Loucy (cell line): ENCODE measurements around the gene RPTOR.

Experiments
- H2AFZ ChIP-seq: fragments of 200-600 bp; sonication (generic); 2 replicates; pipeline ENCODE4 v1.6.0; 2016; ENCODE audit warnings: antibody characterized with exemption, mild to moderate bottlenecking, low read length, moderate library complexity
- H3F3A ChIP-seq: fragments of 200-600 bp; 2 replicates; pipeline ENCODE4 v1.6.0; 2016; ENCODE audit warnings: antibody characterized with exemption, low read depth, mild to moderate bottlenecking
- H3K27me3 ChIP-seq: fragments of 200-600 bp; sonication (generic); 2 replicates; pipeline ENCODE4 v1.6.1; 2014; ENCODE audit warnings: low read length, mild to moderate bottlenecking; ENCODE audit not compliant: insufficient read depth, poor library complexity, severe bottlenecking
- H3K36me3 ChIP-seq: fragments of 200-600 bp; sonication (generic); 2 replicates; pipeline ENCODE4 v1.6.1; 2016; ENCODE audit warnings: low read length; ENCODE audit not compliant: insufficient read depth
- H3K4me1 ChIP-seq: fragments of 200-600 bp; sonication (generic); 2 replicates; pipeline ENCODE4 v1.5.1; 2014; ENCODE audit warnings: low read length, mild to moderate bottlenecking; ENCODE audit not compliant: insufficient read depth, poor library complexity, severe bottlenecking
- H3K4me2 ChIP-seq: fragments of 200-600 bp; sonication (generic); 2 replicates; pipeline ENCODE4 v1.6.0; 2014; ENCODE audit warnings: antibody characterized with exemption, low read length, low read depth, mild to moderate bottlenecking; ENCODE audit not compliant: poor library complexity, severe bottlenecking
- H3K4me3 ChIP-seq: fragments of 200-600 bp; sonication (generic); 2 replicates; pipeline ENCODE4 v1.5.1; 2014; ENCODE audit warnings: low read length, mild to moderate bottlenecking, mixed read lengths; ENCODE audit not compliant: poor library complexity, severe bottlenecking
- H3K79me2 ChIP-seq: fragments of 200-600 bp; sonication (generic); 2 replicates; pipeline ENCODE4 v1.6.1; 2014; ENCODE audit warnings: low read length; ENCODE audit not compliant: insufficient read depth
- H3K9ac ChIP-seq: fragments of 200-600 bp; sonication (generic); 2 replicates; pipeline ENCODE4 v1.6.0; 2014; ENCODE audit warnings: mild to moderate bottlenecking, low read depth, low read length, moderate library complexity; ENCODE audit not compliant: poor library complexity, severe bottlenecking
- H3K9me2 ChIP-seq: fragments of 200-600 bp; sonication (generic); replicated peaks from 2 replicates; pipeline ENCODE4 v1.6.1; 2016; ENCODE audit warnings: low read depth, low read length, mixed read lengths
- H3K9me3 ChIP-seq: fragments of 200-600 bp; sonication (generic); 2 replicates; pipeline ENCODE4 v1.6.1; 2014; ENCODE audit warnings: mild to moderate bottlenecking, antibody characterized with exemption, low read length, low read depth; ENCODE audit not compliant: insufficient read depth
- H4K20me1 ChIP-seq: fragments of 200-600 bp; sonication (generic); 2 replicates; pipeline ENCODE4 v1.6.0; 2014; ENCODE audit warnings: antibody characterized with exemption, low read length, mild to moderate bottlenecking; ENCODE audit not compliant: insufficient read depth, poor library complexity, severe bottlenecking
- CTCF ChIP-seq: fragments of 200-600 bp; sonication (generic); conservative IDR thresholded peaks from 2 replicates; pipeline ENCODE4 v1.5.1; 2014; ENCODE audit warnings: mild to moderate bottlenecking, antibody characterized with exemption, low read length
- EZH2phosphoT487 ChIP-seq: fragments of 200-600 bp; IDR thresholded peaks from 2 replicates; pipeline ENCODE4 v1.6.1; 2018; ENCODE audit warnings: antibody characterized with exemption, mild to moderate bottlenecking, moderate library complexity, borderline replicate concordance

Gene RPTOR

GRCh38 chr17:80912476-80912875 is 367.8 kb downstream of the RPTOR start:
- H3K36me3 ChIP-seq, result peaks cover 23% of the 10 kb centered on the region; the same call in 1 of the 2 replicates
- H3K9me2 ChIP-seq, result no peaks in the 10 kb centered on the region
- TF ChIP-seq EZH2phosphoT487 (no peak), CTCF (no peak)
- no peak overlapping the region for H3K9ac ChIP-seq
- H3K4me2 ChIP-seq, result no peak overlapping the region
- H3K79me2 ChIP-seq, result no peaks in the 10 kb centered on the region
- peaks cover 4% of the 10 kb centered on the region; the same call in 1 of the 2 replicates for H3K9me3 ChIP-seq
- peaks cover 10% of the 10 kb centered on the region for H3K4me1 ChIP-seq
- H4K20me1 ChIP-seq, result no peaks in the 10 kb centered on the region
- no peaks in the 10 kb centered on the region for H3K27me3 ChIP-seq
- no peak overlapping the region for H3K4me3 ChIP-seq
- no peaks in the 10 kb centered on the region for H3F3A ChIP-seq
- no peak overlapping the region for H2AFZ ChIP-seq

- peaks cover 24% of the 10 kb centered on the region; the same call in 1 of the 2 replicates for H3K36me3 ChIP-seq
- H3K4me1 ChIP-seq, result peaks cover 10% of the 10 kb centered on the region
- H3K27me3 ChIP-seq, result no peaks in the 10 kb centered on the region
- H3K9me2 ChIP-seq, result no peaks in the 10 kb centered on the region
- H2AFZ ChIP-seq, result no peak overlapping the region
- no peaks in the 10 kb centered on the region for H3K79me2 ChIP-seq
- H3K9ac ChIP-seq, result no peak overlapping the region
- peaks cover 4% of the 10 kb centered on the region; the same call in 1 of the 2 replicates for H3K9me3 ChIP-seq
- TF ChIP-seq EZH2phosphoT487 (no peak), CTCF (no peak)
- no peak overlapping the region for H3K4me2 ChIP-seq
- no peaks in the 10 kb centered on the region for H3F3A ChIP-seq
- no peaks in the 10 kb centered on the region for H4K20me1 ChIP-seq
- no peak overlapping the region for H3K4me3 ChIP-seq
Measured at GRCh38 chr17:80913928-80914821, 369.5 kb downstream of the RPTOR start.

- Histone ChIP-seq H4K20me1 (no peaks in the 10 kb centered on the region), H3K4me3 (no peak overlapping the region), H3F3A (no peaks in the 10 kb centered on the region), H3K9me3 (peaks cover 4% of the 10 kb centered on the region; the same call in 1 of the 2 replicates), H3K27me3 (no peaks in the 10 kb centered on the region), H3K79me2 (no peaks in the 10 kb centered on the region), H3K4me1 (peaks cover 10% of the 10 kb centered on the region), H3K36me3 (peaks cover 22% of the 10 kb centered on the region; the same call in 1 of the 2 replicates), H3K9ac (no peak overlapping the region), H3K9me2 (no peaks in the 10 kb centered on the region), H2AFZ (no peak overlapping the region), H3K4me2 (no peak overlapping the region)
- TF ChIP-seq CTCF (no peak), EZH2phosphoT487 (no peak)
Measured at GRCh38 chr17:80916246-80916645, 371.6 kb downstream of the RPTOR start.
